Loucy (cell line): ENCODE measurements around the gene C3orf80.

Experiments
- H2AFZ ChIP-seq: fragments of 200-600 bp; sonication (generic); 2 replicates; pipeline ENCODE4 v1.6.0; 2016; ENCODE audit warnings: antibody characterized with exemption, mild to moderate bottlenecking, low read length, moderate library complexity
- H3F3A ChIP-seq: fragments of 200-600 bp; 2 replicates; pipeline ENCODE4 v1.6.0; 2016; ENCODE audit warnings: antibody characterized with exemption, low read depth, mild to moderate bottlenecking
- H3K27me3 ChIP-seq: fragments of 200-600 bp; sonication (generic); 2 replicates; pipeline ENCODE4 v1.6.1; 2014; ENCODE audit warnings: low read length, mild to moderate bottlenecking; ENCODE audit not compliant: insufficient read depth, poor library complexity, severe bottlenecking
- H3K36me3 ChIP-seq: fragments of 200-600 bp; sonication (generic); 2 replicates; pipeline ENCODE4 v1.6.1; 2016; ENCODE audit warnings: low read length; ENCODE audit not compliant: insufficient read depth
- H3K4me1 ChIP-seq: fragments of 200-600 bp; sonication (generic); 2 replicates; pipeline ENCODE4 v1.5.1; 2014; ENCODE audit warnings: low read length, mild to moderate bottlenecking; ENCODE audit not compliant: insufficient read depth, poor library complexity, severe bottlenecking
- H3K4me2 ChIP-seq: fragments of 200-600 bp; sonication (generic); 2 replicates; pipeline ENCODE4 v1.6.0; 2014; ENCODE audit warnings: antibody characterized with exemption, low read length, low read depth, mild to moderate bottlenecking; ENCODE audit not compliant: poor library complexity, severe bottlenecking
- H3K4me3 ChIP-seq: fragments of 200-600 bp; sonication (generic); 2 replicates; pipeline ENCODE4 v1.5.1; 2014; ENCODE audit warnings: low read length, mild to moderate bottlenecking, mixed read lengths; ENCODE audit not compliant: poor library complexity, severe bottlenecking
- H3K79me2 ChIP-seq: fragments of 200-600 bp; sonication (generic); 2 replicates; pipeline ENCODE4 v1.6.1; 2014; ENCODE audit warnings: low read length; ENCODE audit not compliant: insufficient read depth
- H3K9ac ChIP-seq: fragments of 200-600 bp; sonication (generic); 2 replicates; pipeline ENCODE4 v1.6.0; 2014; ENCODE audit warnings: mild to moderate bottlenecking, low read depth, low read length, moderate library complexity; ENCODE audit not compliant: poor library complexity, severe bottlenecking
- H3K9me2 ChIP-seq: fragments of 200-600 bp; sonication (generic); replicated peaks from 2 replicates; pipeline ENCODE4 v1.6.1; 2016; ENCODE audit warnings: low read depth, low read length, mixed read lengths
- H3K9me3 ChIP-seq: fragments of 200-600 bp; sonication (generic); 2 replicates; pipeline ENCODE4 v1.6.1; 2014; ENCODE audit warnings: mild to moderate bottlenecking, antibody characterized with exemption, low read length, low read depth; ENCODE audit not compliant: insufficient read depth
- H4K20me1 ChIP-seq: fragments of 200-600 bp; sonication (generic); 2 replicates; pipeline ENCODE4 v1.6.0; 2014; ENCODE audit warnings: antibody characterized with exemption, low read length, mild to moderate bottlenecking; ENCODE audit not compliant: insufficient read depth, poor library complexity, severe bottlenecking
- CTCF ChIP-seq: fragments of 200-600 bp; sonication (generic); conservative IDR thresholded peaks from 2 replicates; pipeline ENCODE4 v1.5.1; 2014; ENCODE audit warnings: mild to moderate bottlenecking, antibody characterized with exemption, low read length
- EZH2phosphoT487 ChIP-seq: fragments of 200-600 bp; IDR thresholded peaks from 2 replicates; pipeline ENCODE4 v1.6.1; 2018; ENCODE audit warnings: antibody characterized with exemption, mild to moderate bottlenecking, moderate library complexity, borderline replicate concordance

The C3orf80 gene

DNA sequence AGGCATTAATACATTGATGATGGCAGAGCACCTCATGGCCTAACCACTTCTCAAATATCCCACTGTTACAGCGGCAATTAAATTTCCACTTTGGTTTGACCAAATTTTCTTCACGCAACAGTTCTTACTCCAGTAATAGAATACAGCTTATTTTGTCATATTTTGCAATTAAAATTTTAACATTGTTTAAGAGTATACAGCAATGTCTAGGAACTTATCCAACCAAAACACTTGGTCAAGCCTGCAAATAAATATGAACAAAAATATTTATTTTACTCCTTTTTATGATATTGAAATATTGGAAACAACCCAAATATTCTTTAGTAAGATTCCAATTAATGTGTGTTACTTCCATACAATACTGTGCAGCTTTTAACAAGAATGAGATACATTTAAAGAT is 45.3 kb upstream of the C3orf80 start:
- peak overlapping the region; percentile 67 for H3K4me2 ChIP-seq

GRCh38 chr3:160180581-160181216 is 44.5 kb upstream of the C3orf80 start:
- peak overlapping the region; percentile 51 for H3K9ac ChIP-seq
- H3K27me3 ChIP-seq: no peaks in the 10 kb centered on the region
- no peaks in the 10 kb centered on the region for H3K9me2 ChIP-seq
- H3K4me2 ChIP-seq: peak overlapping the region; percentile 67
- H3F3A ChIP-seq: no peaks in the 10 kb centered on the region
- peaks cover 42% of the 10 kb centered on the region for H3K4me1 ChIP-seq
- no peak for TF ChIP-seq EZH2phosphoT487
- no peak for TF ChIP-seq CTCF
- peak overlapping the region; percentile 50 for H3K4me3 ChIP-seq
- H2AFZ ChIP-seq: peak overlapping the region; percentile 62
- no peaks in the 10 kb centered on the region for H3K79me2 ChIP-seq
- no peaks in the 10 kb centered on the region for H4K20me1 ChIP-seq
- H3K36me3 ChIP-seq: no peaks in the 10 kb centered on the region
- H3K9me3 ChIP-seq: no peaks in the 10 kb centered on the region

More for the DNA sequence above, 45.3 kb upstream of the C3orf80 start:
- Histone ChIP-seq H4K20me1 (no peaks in the 10 kb centered on the region), H3K4me1 (peaks cover 34% of the 10 kb centered on the region), H3K9me3 (no peaks in the 10 kb centered on the region), H2AFZ (peak overlapping the region; percentile 62; the same call in 1 of the 2 replicates), H3K9ac (peak overlapping the region; percentile 51), H3K4me3 (peak overlapping the region; percentile 50), H3K27me3 (no peaks in the 10 kb centered on the region), H3K79me2 (no peaks in the 10 kb centered on the region), H3F3A (no peaks in the 10 kb centered on the region), H3K9me2 (no peaks in the 10 kb centered on the region), H3K36me3 (no peaks in the 10 kb centered on the region)
- no peak for TF ChIP-seq CTCF
- no peak for TF ChIP-seq EZH2phosphoT487

DNA sequence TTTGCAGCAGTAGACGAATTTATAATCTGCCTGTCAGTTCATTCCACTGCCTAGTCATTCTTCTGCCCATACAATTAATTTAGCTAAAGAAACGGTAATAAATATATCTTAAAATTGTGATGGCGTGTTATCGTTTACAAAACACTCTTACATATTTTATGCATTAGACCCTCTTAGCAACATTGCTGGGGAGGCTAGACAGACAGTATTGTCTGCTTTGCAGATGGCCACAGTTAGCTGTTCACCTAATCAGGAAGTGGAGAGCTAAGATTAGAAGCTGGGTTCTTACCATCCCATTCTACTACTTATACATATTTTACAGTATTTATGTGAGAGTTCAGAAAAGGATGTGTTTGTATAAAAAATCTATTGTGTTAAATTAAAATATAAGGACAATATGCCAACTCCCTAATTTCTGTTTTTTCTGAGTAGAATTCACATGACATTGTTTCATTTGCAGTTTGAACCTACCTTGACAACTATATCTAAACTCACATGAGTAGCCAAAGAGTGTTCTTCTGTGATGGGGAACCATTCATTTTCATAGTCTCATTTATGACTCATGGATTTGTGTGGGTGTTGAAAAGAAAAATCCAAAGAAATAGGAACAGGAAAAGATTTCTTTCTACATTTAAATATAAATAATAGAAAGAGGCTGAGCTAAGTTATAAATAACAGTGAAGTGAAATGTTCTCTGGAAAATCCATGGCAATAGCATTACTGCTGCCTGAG is 41.7 kb upstream of the C3orf80 start:
- Histone ChIP-seq H2AFZ (peak overlapping the region; percentile 47), H3F3A (no peaks in the 10 kb centered on the region), H3K9me2 (no peaks in the 10 kb centered on the region), H3K79me2 (no peaks in the 10 kb centered on the region), H3K27me3 (no peaks in the 10 kb centered on the region), H3K36me3 (no peaks in the 10 kb centered on the region), H3K4me3 (peak overlapping the region; percentile 30), H3K4me1 (peaks cover 42% of the 10 kb centered on the region), H3K4me2 (peak overlapping the region; percentile 36), H4K20me1 (no peaks in the 10 kb centered on the region), H3K9ac (no peak overlapping the region), H3K9me3 (no peaks in the 10 kb centered on the region)
- TF ChIP-seq CTCF: no peak
- TF ChIP-seq EZH2phosphoT487: no peak
